GM18499 (cell line): ENCODE results near the gene EEF2.
"Not testable (repeated sequence)": the region's sequence is repeated elsewhere in the genome, so short reads cannot be mapped to it uniquely, and the experiment has no call there.

Experiments used
- ATAC-seq: cut with Tn5 transposase; IDR thresholded peaks from one replicate; pipeline ENCODE4 v1.9.1; 2021; ENCODE audit warnings: moderate number of reproducible peaks; ENCODE audit not compliant: insufficient read depth, unreplicated experiment

The EEF2 gene

GRCh38 chr19:3950871-3951861 is 34.1 kb downstream of the EEF2 start:
- no peak for ATAC-seq

GRCh38 chr19:3949997-3950859 is 35.0 kb downstream of the EEF2 start:
- ATAC-seq, result no peak

- ATAC-seq, result no peak
Observed at GRCh38 chr19:3949294-3949693, 36.0 kb downstream of the EEF2 start.

GRCh38 chr19:3947316-3947933 is 37.8 kb downstream of the EEF2 start:
- ATAC-seq, result not testable (repeated sequence)

- no peak for ATAC-seq
Observed at GRCh38 chr19:3945838-3946237, 39.4 kb downstream of the EEF2 start.

- ATAC-seq, result no peak
Observed at GRCh38 chr19:3944018-3944721, 41.1 kb downstream of the EEF2 start.

- ATAC-seq, result no peak
Observed at GRCh38 chr19:3942790-3943409, 42.4 kb downstream of the EEF2 start.

- ATAC-seq, result not testable (repeated sequence)
Observed at GRCh38 chr19:3938300-3938950, 46.8 kb downstream of the EEF2 start.

- no peak for ATAC-seq
Observed at GRCh38 chr19:3936506-3937442, 48.5 kb downstream of the EEF2 start.

GRCh38 chr19:3932931-3933810 is 52.1 kb downstream of the EEF2 start, which contains the start of gene NMRK2:
Gene NMRK2 (plus strand): TSS chr19:3933069. CDS start chr19:3933672, 603 bp downstream.
- no peak for ATAC-seq

- ATAC-seq, result no peak
Observed at GRCh38 chr19:3931041-3931440, 54.2 kb downstream of the EEF2 start.
